Right ventricle myocardium inferior (tissue), 1 donor: ENCODE data around the gene TOMM20. TPM values are rescaled to one million over a fixed set of nuclear protein-coding genes. Genes with fewer than 3 reads are reported as not detected.
"Not testable (repeated sequence)": the region's sequence is repeated elsewhere in the genome, so short reads cannot be mapped to it uniquely, and the experiment has no call there.

Source experiments
- ATAC-seq: fragments of 200-7000 bp; cut with Tn5 transposase; one replicate; pipeline ENCODE4 v1.9.1; 2020; ENCODE audit warnings: mild to moderate bottlenecking, moderate library complexity
- DNase-seq: peaks from one replicate; pipeline ENCODE4 v3.0.0; 2021; ENCODE audit errors: missing footprints
- intact Hi-C: fragments of 100-400 bp; cut with DNase I; formaldehyde crosslinking; loops from one replicate; pipeline ENCODE4 v1.11.0; 2022
- total RNA-seq: library from RNA; stranded (reverse); fragmentation: NEBNext Ultra II Directional; extraction: Animal tissue kit (Norgen Biotek cat#: 25700); gene quantifications from one replicate; pipeline ENCODE4 v1.2.1, GENCODE V29; 2021
- donor health status: DM: no; HTN: yes; CAD: no; lungs with severe emphysema.

TOMM20 gene
- total RNA-seq, 1 donor from 2014 or later: 81.9 TPM

- intact Hi-C loops: loop anchor here (10.0 kb wide), 1 partner anchor 307 kb away; no protein-coding TSS in a partner anchor
Measured at GRCh38 chr1:235107368-235108184, 21.1 kb downstream of the TOMM20 start.

GRCh38 chr1:235106457-235106856 lies 22.2 kb downstream of the TOMM20 start:
- DNase-seq (no peak), ATAC-seq (no peak)
- intact Hi-C loops: loop anchor here (10.0 kb wide), 1 partner anchor 308 kb away; no protein-coding TSS in a partner anchor

More at GRCh38 chr1:235107368-235108184, 21.1 kb downstream of the TOMM20 start:
- DNase-seq (no peak), ATAC-seq (no peak)

GRCh38 chr1:235105051-235106043 lies 23.3 kb downstream of the TOMM20 start:
- intact Hi-C loops: loop anchor here (10.0 kb wide), 1 partner anchor 309 kb away; no protein-coding TSS in a partner anchor
- DNase-seq (no peak), ATAC-seq (no peak)

- DNase-seq (no peak), ATAC-seq (no peak)
- intact Hi-C loops: loop anchor here (10.0 kb wide), 1 partner anchor 312 kb away; no protein-coding TSS in a partner anchor
Measured at GRCh38 chr1:235102993-235103411, 25.6 kb downstream of the TOMM20 start.

GRCh38 chr1:235102259-235102582 lies 26.4 kb downstream of the TOMM20 start:
- ATAC-seq (no peak), DNase-seq (no peak)
- intact Hi-C loops: loop anchor here (10.0 kb wide), 1 partner anchor 313 kb away; no protein-coding TSS in a partner anchor

- DNase-seq (no peak), ATAC-seq (no peak)
- intact Hi-C loops: loop anchor here (10.0 kb wide), 1 partner anchor 313 kb away; no protein-coding TSS in a partner anchor
Measured at GRCh38 chr1:235101558-235102258, 26.9 kb downstream of the TOMM20 start.

- ATAC-seq: peak; percentile 51
- DNase-seq: no peak
Measured at GRCh38 chr1:235100194-235100772, 28.4 kb downstream of the TOMM20 start.

GRCh38 chr1:235098991-235099390 lies 29.6 kb downstream of the TOMM20 start:
- ATAC-seq (no peak), DNase-seq (no peak)
- intact Hi-C loops: no loop called here

More at GRCh38 chr1:235100194-235100772, 28.4 kb downstream of the TOMM20 start:
- intact Hi-C loops: loop anchor here (10.0 kb wide), 1 partner anchor 315 kb away; no protein-coding TSS in a partner anchor

- DNase-seq (no peak), ATAC-seq (no peak)
- intact Hi-C loops: no loop called here
Measured at GRCh38 chr1:235098547-235098946, 30.1 kb downstream of the TOMM20 start.

GRCh38 chr1:235097501-235097900 lies 31.1 kb downstream of the TOMM20 start:
- ATAC-seq, intact Hi-C loops, DNase-seq: not testable (repeated sequence)

GRCh38 chr1:235095938-235096562 lies 32.6 kb downstream of the TOMM20 start:
- ATAC-seq (no peak), DNase-seq (no peak)
- intact Hi-C loops: no loop called here

- DNase-seq: peak; percentile 89
- intact Hi-C loops: loop anchor here (2.0 kb wide), 1 partner anchor 607 kb away; no protein-coding TSS in a partner anchor
- ATAC-seq: peak; percentile 77
Measured at GRCh38 chr1:235093696-235094592, 34.7 kb downstream of the TOMM20 start.

GRCh38 chr1:235093013-235093695 lies 35.5 kb downstream of the TOMM20 start:
- ATAC-seq: peak; percentile 92
- intact Hi-C loops: loop anchor here (2.0 kb wide), 1 partner anchor 606 kb away; no protein-coding TSS in a partner anchor

GRCh38 chr1:235092415-235092814 lies 36.2 kb downstream of the TOMM20 start:
- not testable (repeated sequence) for ATAC-seq, DNase-seq
- intact Hi-C loops: loop anchor here (2.0 kb wide), 1 partner anchor 606 kb away; no protein-coding TSS in a partner anchor

More at GRCh38 chr1:235093013-235093695, 35.5 kb downstream of the TOMM20 start:
- DNase-seq: no peak

- ATAC-seq, DNase-seq: not testable (repeated sequence)
- intact Hi-C loops: loop anchor here (2.0 kb wide), 1 partner anchor 605 kb away; no protein-coding TSS in a partner anchor
Measured at GRCh38 chr1:235092045-235092406, 36.6 kb downstream of the TOMM20 start.
